ENCODE results near the gene HOXD1.
A peak's percentile ranks its signal among the peaks of the same experiment; 100 is the strongest.

HOXD1 gene

DNA sequence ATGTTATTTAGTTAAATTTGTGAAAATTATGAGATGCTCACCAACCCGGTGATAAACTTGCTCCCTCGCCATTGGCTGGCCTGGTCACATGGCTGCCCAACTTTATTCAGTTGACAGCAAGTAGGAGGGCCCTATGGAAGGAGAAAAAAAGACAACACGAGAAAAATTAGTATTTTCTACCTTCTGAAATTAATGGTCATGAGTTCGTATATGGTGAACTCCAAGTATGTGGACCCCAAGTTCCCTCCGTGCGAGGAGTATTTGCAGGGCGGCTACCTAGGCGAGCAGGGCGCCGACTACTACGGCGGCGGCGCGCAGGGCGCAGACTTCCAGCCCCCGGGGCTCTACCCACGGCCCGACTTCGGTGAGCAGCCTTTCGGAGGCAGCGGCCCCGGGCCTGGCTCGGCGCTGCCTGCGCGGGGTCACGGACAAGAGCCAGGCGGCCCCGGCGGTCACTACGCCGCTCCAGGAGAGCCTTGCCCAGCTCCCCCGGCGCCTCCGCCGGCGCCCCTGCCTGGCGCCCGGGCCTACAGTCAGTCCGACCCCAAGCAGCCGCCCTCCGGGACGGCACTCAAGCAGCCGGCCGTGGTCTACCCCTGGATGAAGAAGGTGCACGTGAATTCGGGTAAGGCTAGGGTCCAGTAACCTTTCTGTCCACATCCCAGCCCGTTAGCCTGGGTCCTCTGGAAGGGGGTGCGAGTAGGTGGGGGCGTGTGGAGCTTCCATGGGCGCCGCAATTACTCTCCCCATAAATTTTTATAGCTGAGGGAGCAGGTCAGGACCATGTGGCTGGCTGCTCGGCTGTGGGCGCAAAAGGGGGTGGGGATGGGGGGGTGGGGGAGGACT lies 36.8 kb upstream of the HOXD1 start, which contains the start of gene HOXD4:
HOXD4 (plus strand) TSS at position 109 of the 846 bp plus-strand sequence; CDS start at position 193, 84 bp downstream.
- DNase-seq = peak; percentile 90

DNA sequence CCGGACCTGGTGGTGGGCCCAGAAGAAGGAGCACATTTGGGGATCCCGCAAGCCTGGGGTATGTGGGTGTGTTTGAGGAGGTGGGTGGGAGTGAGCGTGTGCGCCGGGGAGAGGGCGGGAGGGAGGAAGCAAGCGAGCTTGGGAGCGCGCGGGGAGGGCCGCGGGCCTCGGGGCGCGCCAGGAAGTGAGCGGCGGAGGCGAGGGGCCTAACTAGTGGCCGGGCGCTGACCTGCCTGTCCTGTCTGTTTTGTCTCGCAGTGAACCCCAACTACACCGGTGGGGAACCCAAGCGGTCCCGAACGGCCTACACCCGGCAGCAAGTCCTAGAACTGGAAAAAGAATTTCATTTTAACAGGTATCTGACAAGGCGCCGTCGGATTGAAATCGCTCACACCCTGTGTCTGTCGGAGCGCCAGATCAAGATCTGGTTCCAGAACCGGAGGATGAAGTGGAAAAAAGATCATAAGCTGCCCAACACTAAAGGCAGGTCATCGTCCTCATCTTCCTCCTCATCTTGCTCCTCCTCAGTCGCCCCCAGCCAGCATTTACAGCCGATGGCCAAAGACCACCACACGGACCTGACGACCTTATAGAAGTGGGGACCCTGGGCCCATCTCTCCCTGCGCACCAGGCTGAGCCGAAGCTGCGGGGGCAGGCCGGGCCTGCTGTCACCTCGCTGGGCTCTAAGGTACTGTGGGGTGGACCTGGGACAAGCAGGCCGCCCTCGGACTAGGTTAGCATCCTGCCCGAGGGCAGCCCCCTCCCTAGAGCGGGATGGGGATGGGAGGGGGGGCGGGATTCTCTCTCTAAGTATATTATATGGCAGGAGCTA lies 35.9 kb upstream of the HOXD1 start:
- peak; percentile 76 for DNase-seq

DNA sequence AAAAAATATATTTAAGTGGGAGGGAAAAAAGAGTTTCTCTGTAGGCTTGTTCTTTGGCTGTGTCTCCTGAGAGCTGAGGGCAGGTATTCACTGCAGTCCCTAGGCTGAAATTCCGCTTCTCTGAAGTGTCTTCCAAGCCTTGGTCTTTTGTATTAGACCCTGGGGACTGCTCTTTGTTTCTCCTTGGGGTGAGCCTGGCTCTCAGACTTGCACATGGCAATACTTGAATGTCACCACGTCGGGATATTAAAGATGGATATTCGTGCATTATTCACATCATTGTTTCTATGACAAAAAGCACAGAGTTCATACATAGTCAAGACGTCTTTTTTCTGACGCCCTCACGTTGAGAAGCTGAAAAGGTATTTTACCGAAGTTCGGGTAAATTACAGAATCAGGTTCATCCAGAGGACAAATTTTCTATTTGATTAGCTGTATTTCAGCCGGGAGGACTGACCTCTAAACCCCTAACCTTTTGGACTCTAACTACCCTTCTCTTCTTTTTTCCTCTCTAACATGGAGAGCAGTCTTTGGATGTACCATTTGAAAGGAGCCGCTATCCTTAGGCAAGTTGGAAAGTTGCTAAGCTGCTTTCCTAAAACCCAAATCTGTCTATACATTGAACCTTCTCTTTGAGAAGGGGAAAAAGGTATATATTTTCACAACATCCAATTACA lies 33.8 kb upstream of the HOXD1 start:
- DNase-seq = peak; percentile 35

DNA sequence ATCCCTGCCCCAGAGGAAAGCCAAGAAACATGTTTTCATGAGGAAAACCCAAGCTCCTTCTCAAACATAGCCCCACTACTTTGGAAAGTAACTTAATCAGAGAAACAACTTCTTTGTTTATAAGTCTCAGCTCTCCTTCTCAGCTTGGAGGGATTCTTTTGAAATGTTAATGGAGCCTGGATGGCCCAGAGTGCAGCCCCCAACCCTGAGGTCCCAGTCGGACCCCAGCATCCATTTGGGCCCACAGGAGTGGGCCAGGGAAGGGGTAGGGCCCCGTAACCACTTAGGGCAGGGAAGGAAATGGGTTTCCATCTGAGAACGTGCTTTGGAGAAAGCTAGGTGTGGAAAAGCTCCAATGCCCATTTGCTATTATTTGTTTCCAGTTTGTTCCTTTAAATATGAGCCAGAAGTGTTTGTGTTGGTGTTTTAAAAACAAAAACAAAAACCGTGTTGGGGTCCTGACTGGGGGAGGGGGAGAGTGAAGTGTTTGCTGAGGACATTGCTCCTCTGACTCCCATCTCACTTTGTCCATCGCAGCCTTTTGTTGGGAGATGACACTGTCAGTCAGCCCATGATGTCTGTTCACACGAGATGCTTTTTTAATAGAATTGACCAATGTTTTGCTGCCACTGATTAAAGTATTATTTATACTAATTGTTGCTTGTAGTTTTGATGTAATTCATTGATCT lies 33.0 kb upstream of the HOXD1 start:
- peak; percentile 36 for DNase-seq

DNA sequence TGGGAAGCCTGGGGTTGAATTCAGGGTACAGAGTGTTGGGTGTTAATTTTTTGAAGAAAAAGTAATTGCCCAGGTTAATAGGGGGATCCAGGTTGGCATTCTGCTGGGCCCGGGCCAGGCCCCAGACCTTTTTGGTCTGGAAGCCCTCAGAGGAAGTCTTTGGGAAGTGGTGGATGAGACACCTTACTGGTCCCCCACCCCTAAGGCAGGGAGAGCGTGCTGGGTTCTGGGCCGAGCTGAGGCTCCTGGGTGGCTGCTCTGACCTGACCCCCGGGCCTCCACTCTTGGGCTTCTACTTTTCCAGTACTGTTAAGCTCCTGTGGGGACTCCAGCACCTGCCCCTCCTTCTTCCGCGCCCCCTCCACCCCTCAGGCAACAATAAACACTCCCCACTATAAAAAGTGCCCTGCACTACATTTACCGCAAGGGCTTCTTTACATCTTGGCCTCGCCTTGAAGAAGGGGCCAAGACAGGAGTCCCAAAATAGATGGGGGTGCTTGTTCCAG lies 32.1 kb upstream of the HOXD1 start:
- peak; percentile 58 for DNase-seq

DNA sequence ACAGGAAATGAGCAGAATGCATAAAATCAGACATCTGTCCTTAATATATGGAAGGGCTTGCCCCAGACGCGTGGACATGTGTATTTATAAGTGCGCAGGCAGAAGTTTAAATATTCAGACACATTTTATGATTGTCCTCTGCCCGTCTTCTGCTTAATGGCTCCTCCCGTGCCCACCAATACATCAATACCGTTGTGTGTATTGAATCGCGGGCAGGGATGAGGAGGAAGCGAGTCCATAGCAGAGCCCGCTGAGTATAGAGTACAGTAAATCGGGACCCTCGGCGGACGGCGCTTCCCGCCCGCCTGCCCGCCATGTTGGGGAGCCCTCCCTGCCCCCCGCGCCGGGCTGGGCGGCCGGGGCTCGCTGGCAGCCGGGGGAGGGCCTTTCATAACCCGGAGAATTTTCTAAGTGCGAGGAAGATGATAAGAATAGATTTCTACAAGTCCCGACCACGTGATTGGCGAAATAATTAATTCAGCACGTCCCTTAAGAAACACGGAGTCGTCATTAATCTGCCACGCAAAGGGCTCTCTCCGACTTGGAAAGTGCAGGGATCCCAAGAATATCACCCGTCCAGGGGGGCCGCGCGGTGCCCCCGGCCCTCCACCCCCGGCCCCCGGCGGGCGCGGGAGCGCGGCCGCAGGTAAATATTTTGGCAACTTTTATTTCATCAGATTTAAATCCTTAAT lies 31.5 kb upstream of the HOXD1 start, which contains the start of gene HOXD3:
HOXD3 (plus strand) TSS at position 501 of the 692 bp plus-strand sequence. CDS start 11,808 bp downstream, outside the sequence.
- peak; percentile 82 for DNase-seq

DNA sequence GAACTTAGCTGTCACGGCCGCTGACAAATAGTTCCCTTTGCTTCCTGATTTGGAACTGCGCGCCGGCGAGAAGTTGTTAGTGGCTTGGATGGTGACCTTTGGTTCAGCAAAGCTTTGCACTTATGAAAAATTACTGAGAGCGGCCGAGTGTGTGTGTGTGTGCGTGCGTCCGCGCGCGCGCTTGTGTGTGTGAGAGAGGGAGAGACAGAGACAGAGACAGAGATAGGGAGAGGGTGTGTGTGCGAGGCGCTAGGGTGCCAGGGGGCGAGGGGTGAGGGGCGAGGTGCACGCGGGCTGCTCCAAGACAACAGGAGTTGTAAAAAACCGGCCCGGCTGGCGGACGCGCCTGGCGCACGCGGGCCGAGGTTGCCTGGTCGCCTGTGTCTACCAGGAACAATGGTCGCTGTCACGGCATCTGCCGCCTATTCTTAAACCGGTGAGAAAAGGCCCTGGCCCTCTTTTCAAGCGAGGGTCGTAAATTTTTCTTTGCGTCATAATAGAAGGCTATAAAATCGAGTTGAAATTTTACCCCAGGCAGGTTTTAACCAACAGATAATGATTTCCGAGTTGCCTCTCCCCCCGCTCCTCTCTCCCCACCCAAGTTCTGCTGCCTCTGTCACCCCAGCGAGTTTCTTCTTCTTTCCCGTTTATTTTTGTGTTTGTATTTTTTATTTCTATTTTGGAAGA lies 30.8 kb upstream of the HOXD1 start:
- peak; percentile 89 for DNase-seq

DNA sequence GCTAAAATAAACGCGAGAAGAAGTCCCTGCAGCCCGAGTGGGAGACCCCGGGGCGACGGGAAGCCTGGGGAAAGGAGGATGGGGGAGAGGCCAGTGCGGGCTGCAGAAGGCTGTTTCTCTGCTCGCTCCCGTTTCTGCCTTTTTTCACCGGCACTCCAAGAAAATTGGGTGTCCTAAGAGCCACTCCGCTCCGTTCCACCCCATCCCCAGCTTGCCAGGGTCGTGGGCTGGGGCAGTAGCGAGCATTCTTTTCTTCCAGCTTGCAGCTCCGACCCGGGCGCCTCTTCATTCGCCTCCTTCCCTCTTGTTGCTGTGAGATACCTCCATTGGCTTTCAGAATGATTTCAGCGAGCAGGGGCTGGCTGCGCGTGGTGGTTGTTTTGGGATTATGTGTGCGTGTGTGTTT lies 30.3 kb upstream of the HOXD1 start:
- peak; percentile 85 for DNase-seq

DNA sequence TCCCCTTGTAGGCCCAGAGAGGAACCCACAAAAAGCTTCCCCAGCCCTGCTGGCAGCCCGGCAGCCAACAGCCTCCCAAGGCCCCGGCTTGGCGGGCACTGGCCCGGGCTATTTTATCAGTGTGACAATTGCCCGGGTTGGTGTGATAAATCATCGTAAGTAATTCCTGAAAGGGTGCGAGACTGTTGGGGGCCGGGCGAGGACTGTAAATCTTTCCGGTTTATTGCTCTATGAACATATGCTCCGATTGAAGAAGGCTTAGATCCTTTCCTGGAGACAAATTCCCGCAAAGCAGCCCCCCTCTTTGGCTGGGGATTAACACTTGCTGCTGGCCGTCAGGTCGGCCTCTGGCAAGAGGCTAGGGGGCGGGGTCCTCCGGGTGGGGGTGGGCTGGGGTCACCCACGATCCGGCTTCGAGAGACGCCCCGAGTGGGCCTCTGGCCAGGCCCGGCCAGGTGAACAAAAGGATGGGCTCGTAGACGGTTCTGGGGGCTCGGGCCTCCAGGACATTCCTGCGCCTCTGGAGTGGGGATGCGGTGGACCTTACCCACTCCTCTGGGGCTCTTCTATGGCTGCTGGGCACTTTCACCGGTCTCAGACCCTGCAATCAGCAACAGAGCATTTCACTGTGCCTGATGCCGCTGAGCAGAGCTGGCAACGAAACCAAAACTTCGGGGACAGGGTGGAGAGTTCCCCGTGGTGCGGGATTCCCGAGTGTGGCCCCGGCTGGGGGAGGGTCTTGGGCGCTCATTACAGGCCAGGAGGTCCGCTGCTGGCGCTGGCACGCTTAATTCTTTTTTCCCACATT lies 29.4 kb upstream of the HOXD1 start:
- peak; percentile 79 for DNase-seq

DNA sequence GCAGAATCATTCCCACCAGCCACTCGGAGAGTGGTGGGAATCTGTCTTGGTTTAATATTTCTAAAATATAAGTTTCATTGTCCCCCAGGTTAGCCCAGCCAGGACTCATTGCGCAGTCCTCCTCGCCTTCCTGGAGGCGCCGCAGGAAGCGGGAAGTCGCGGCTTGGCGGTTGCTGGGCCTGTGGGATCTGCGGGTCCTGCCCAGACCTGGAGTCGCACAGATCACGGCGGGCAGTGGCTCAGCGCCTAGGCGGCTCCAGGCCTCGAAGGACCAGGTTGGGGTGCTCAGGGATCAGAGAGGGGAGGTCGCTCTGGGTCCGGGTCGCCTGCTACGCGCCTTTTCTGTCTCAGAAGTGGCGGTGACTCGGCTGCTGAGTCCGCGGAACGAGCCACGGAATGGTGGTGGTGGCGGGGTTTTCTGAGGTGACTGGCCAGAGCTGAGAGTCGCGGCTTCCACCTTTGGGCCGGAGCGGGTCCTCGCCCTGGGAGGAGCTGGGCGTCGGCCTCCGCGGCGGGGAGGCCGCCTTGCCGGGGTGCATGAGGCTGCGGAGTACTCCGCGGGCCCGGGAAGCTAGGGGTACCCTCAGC lies 28.7 kb upstream of the HOXD1 start:
- DNase-seq = no peak

DNA sequence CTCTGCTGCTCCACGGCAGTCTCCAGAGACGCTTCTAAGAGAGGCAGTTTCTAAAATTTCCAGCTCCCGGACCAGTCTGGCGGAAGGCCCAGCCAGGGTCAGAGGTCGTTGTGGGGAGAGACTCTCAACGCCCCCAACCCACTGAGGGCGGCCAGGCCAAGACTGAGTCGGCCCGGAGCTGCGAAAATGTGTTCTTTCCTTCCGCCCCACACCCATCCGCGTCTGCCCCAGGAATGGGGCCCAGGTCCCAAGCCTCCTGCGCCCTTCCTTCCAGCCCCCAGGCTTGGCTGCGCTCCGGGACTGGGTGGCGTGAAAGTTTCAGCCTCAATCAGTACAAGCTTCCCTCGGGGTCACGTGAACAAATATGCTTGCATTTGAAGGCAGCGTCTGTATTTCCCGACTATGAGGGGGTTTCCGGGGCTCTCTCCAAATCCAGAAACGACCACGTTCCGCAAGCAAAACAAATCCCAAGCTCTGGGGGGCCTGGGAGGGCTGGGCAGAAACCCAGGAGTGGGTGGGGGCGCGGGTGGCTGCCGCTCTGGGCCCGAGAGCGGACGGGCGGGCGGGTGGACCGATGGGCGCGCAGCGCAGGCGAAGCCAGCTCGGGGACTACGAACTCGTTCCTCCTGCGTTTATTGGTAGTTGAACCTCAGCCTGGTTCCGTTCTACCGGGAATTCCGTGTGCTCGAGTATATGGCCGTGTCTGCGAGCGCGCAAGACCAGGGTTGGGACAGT lies 28.1 kb upstream of the HOXD1 start:
- peak; percentile 86 for DNase-seq

DNA sequence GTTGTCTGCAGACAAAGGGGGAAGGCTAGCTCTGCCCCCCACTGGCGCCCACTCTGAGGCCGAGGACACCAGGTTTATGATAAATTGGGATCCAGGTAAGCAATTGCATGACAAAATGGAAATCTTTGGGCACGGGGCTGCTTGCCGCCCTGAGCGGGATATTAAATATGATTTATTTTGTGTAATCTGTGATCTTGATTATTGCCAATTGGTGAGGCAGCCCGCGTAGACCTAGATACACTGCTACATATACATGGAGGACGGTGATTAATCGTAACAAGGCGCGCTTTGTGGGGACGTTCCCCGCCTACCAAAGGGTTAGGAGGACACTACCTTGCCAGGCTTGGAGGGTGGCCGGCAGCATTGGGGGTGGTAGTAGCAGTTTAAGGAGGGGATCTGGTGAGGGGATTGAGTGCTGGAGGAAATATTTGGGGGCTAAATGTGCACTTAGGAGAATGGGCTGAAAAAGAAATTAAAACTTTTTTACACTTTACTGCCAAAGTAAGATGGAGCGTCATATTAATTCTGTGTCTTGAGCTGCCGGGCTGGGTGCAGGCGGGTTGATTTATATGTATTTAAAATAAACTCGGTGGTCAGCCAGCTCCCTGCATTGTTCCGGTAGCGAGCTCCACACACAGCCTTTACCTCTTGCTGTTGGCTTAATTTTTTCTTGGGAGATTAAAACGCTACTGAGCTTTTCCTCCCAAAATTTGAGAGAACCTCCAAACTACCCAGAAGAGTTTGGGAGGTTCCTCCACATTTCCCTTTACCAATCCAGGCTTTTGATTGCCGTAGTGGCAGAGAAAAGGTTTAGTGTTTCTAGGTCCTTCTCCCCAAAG lies 27.3 kb upstream of the HOXD1 start:
- peak; percentile 79 for DNase-seq

DNA sequence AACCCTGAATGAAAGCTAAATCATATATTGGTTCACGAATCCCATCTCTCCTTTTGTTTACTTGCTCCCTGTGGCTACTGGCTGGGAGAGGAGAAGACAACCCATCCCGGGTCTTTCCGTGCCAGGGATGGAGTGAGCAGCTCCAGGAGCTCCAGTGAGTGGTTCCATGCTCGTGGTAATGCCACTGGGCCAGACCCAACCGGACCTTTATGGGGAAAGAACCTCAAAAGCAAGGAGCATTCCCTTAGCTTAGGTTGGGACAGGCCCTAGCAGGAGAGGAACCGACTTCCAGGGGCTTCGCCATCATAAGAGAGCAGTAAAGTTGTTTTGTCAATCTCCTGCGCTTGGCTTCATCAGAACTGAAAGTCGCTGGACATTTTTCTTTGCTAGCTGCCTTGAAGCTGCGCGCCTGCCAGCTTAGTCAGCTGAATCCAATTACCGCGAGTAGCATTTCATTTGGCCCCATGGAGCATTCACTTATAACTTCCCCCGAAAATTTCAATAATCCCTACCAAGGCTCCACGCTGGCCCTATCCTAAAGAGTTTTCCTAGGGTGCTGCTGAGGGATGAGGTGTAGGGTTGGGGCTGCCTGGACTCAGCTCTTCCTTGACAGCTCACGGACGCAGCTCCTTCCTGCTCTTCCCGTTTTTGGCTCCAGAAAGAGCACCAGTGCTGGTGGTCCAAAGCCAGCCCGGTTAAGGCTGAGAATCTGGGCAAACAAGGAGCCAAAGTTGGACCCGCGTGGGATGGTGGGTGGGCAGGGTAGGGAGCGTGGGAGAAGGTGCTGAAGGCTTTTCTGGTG lies 26.4 kb upstream of the HOXD1 start:
- peak; percentile 82 for DNase-seq

DNA sequence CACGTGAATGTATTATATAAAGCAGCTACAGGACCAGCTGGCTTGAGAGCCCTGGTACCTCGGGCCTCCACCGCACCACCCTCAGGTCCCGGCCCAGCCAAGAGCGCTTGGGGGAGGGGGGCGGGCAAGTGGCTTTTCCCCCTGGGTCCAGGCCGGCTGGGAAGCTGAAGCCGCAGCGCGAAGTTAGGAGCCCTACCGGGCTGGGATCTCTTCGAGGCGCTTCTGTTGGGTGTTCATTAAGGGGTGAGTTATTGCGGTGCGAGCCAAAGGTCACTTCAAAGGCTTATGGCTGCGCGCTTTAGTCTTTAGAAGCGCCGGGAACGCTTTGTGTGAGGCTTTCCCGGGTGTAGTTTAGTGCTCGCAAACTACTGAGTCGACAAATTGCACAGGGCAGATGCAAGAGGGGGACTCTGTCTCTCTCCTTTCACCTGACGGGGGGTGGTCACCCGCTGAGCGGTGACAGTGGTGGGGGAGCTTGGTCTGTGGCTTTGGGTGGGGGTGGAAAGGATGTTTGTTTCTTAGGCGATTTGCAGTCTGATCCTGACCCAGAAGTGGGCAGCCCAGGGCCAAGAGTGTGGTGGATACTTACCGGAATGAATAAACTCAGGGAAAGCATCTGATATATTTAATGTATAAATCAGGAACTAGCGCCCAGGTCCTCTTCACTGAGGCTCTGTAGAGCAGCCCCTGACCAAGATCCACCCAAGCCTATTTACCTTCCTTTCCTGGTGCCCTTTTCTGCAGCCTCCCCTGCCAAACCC lies 25.4 kb upstream of the HOXD1 start:
- DNase-seq = peak; percentile 78

DNA sequence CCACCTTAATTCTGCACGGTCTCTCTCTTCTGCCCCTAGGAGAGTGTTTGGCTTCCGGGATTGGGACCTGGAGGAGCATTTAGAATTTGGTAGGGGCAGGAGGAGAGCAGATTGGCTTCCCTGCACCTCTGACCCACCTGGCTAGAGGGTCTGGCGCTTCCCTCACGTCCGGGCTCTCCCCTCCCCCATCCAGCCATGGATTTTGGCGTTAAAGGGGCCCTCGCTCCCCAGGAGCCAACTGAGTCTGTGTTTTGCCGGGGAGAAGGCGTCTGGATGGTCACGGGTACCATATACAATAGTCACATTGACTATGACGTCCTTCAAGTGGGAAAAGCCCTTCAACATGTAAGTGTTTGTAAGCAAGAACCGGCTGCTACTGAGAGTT lies 24.8 kb upstream of the HOXD1 start:
- peak; percentile 61 for DNase-seq

DNA sequence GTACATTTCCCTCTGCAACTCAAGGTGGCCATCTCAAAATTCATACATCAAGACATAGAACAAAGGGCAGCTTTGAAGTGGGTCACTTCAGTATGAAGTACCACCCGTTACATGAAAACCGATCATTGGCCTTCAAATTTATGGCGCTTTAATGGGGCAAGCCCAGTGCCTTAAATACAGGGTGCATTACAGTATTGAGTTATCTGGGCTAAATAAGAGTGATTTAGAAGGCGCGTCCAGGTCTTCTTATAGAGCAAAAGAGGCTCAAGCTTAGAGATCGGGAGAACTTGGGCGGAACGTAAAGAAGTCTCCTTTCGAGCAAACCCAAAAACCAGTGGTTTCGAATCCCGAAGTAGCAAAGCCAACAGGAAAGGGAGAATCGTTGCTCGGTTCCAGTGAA lies 24.3 kb upstream of the HOXD1 start:
- no peak for DNase-seq
